MM.1S (cell line): Measurements from ENCODE around the gene ZBTB4.

Experiments used
- CTCF ChIP-seq: fragments of 300-600 bp; sonication (generic); IDR thresholded peaks from 2 replicates; pipeline ENCODE4 v1.5.1; 2016; ENCODE audit warnings: antibody characterized with exemption, low read length, mixed read lengths
- EZH2 ChIP-seq: fragments of 300-600 bp; sonication (generic); optimal IDR thresholded peaks from 2 replicates; pipeline ENCODE3; 2017; ENCODE audit warnings: low read depth, mild to moderate bottlenecking, antibody characterized with exemption, low read length, mixed read lengths

GRCh38 chr17:7475764-7476422 lies 3.5 kb downstream of the ZBTB4 start:
- TF ChIP-seq CTCF (no peak), EZH2 (no peak)
